Stimulated activated CD8-positive, alpha-beta memory T cell treated with anti-CD3 and anti-CD28 coated beads, Interleukin-7, amount 100 ng/mL, for 24 hours (primary cell): ENCODE measurements around the gene OSMR.

ENCODE experiments used
- DNase-seq: peaks from one replicate; pipeline ENCODE4 v3.0.0-alpha.2; 2020; ENCODE audit warnings: low read depth

OSMR gene

DNA sequence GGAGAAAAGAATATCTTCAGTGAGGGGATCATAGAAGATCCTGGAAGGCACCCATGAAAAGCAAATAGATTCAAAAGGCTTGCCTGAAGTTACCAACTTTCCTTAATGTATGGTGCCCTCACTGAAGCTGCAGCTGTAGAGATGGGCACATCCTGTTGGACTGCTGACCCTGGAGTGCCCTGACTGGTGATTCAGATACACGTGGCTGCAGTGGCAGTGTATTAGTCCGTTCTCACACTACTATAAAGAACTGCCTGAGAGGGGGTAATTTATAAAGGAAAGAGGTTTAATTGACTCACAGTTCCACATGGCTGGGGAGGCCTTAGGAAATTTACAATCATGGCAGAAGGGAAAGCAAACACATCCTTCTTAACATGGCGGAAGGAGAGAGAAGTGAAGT, 80.3 kb downstream of the OSMR start:
- no peak for DNase-seq

- DNase-seq = no peak
Measured at GRCh38 chr5:38927470-38927869, 81.7 kb downstream of the OSMR start.

GRCh38 chr5:38929838-38930237, 84.0 kb downstream of the OSMR start:
- no peak for DNase-seq

- DNase-seq = no peak
Measured at GRCh38 chr5:38931731-38932130, 85.9 kb downstream of the OSMR start.

- no peak for DNase-seq
Measured at GRCh38 chr5:38932854-38933408, 87.1 kb downstream of the OSMR start.

GRCh38 chr5:38935437-38935836, 89.6 kb downstream of the OSMR start:
- DNase-seq = no peak

DNA sequence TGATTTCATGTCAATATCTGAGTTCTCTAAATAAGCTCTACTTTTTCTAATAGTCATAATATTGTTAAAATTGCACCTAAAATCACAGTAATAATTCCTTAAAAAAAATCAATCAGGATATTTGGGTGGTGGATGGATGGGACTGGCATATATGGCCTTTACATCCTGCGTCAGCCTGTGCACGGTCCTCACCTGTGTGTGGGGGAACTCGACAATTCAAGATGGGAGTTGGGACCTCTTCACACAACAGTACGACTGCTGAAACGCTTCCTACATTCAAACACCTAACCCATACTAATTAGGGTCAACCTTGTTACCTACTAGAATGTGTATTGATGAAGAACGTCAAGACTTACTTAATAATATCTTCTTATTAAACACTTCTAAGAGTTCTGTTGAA, 90.5 kb downstream of the OSMR start:
- DNase-seq = no peak

DNA sequence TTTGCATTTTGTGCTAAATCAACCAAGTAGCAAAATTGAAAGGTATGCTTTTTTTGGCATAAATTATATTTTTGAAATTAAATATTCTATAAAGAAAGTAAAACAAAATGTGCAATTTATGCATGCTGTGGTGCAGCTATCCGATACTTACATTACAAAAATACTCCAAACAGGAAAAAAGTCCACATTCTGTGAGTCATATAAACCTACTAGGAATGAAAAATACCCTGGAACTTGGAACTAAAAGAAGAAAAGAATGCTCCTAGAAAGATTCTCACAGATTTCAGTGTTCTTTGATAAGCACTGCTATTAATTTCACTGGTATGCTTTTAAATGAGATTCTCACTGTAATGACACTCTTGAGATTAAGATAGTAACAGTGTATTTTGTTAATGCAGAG, 92.6 kb downstream of the OSMR start:
- DNase-seq = no peak

DNA sequence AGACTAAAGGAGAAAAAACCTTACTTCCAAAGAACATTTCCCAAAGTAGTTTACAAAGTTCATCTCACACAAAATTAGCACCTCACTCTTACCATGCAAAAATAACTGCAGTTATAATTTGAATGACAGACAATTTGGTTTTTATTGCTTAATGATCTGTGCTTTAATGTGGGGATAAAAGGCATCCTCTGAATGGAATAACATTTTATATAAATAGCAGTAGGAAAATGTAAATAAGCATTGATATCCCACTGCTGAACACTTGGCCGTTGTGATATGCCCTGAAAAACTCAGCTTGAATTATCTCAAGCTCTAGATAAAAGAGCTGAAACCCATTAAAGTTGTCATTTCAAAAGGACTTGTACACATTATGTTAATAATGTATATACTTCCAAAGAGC, 93.2 kb downstream of the OSMR start:
- no peak for DNase-seq

GRCh38 chr5:38940230-38940858, 94.5 kb downstream of the OSMR start:
- DNase-seq = no peak

- no peak for DNase-seq
Measured at GRCh38 chr5:38941912-38942311, 96.1 kb downstream of the OSMR start.

DNA sequence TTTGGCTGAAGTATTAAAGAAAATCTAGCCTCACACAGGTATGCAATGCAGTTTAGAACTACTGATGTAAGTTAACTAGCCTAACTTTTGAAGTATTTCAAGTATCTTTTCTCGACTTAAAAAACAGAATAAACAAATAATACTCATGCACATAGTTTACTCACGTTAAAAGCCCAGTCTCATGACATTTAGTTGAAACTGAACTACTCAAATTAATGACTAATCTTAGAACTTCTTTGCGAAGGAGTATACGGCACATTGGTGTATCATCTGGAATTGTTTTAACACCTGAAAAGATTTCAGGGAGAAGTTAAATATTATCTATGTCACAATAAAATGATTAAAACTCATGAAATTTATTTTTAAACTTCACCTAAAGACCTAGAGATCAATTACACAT, 98.5 kb downstream of the OSMR start:
- DNase-seq = no peak

DNA sequence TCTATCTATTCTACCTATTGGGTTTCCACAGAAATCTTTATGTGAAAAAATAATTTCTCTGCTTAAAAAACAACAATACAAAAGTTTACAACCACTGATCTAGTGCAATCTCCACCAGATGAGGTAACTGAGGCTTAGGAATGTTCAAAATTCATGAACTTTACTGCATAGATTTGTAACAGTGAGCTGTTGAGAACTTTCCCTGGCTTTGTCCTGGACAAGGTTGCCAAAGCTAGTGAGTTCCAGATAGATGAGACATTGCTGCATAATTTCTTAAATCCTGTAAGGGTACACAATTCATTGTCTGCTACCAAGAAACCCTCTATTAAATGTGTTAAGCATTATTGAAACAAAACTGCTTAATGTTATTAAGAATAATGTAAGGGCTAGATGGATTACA, 102.7 kb downstream of the OSMR start:
- DNase-seq = no peak

- DNase-seq = no peak
Measured at GRCh38 chr5:38953426-38954012, 107.7 kb downstream of the OSMR start.

DNA sequence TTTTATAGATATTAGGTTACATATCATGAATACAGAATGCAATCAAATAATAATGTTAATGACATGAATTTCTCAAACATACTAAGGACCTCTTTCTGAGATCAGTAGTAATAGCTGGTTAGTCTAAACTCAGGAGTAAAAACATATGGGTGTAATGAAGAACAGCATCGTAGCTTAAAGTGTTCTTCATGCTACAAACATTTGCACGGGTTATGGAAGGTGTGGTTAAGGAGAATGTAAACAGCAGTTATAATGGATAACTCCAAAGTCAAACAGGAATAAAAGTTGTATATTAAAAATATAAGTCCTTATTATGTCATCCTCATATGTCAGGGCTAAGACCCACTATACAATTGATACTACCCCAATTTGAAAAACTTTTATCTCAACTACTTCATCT, 115.9 kb downstream of the OSMR start:
- no peak for DNase-seq

GRCh38 chr5:38968665-38969064, 122.9 kb downstream of the OSMR start:
- DNase-seq = no peak

DNA sequence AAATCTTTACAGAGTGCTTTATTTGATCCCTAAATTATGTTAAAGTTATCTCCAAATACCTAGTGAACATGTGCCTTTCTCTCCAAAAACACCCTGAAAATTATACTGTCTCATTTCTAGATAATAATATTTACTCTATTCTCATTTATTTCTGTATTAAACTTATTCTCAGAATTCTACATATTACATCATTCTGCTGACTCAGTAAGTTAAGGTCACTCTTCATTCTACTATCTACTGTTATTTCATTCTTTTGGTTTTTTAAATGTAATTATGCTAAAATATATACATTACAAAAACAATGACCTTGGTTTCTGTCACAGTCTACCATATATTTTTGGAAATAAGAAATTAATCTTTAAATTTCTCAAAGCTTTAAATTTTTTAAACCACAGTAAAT, 132.2 kb downstream of the OSMR start:
- DNase-seq = no peak

GRCh38 chr5:38979535-38979934, 133.7 kb downstream of the OSMR start:
- DNase-seq = no peak
